HCT116 (cell line): ENCODE measurements around the gene BIK. TPM values are rescaled to one million over a fixed set of nuclear protein-coding genes. Genes with fewer than 3 reads are reported as not detected.

Experiments
- ATAC-seq: fragments of 200-7000 bp; cut with Tn5 transposase; 2 replicates; pipeline ENCODE4 v1.9.1; 2020; ENCODE audit warnings: mild to moderate bottlenecking, moderate library complexity
- BruUV-seq: library from RNA; stranded (reverse); fragments of 400-500 nt; replicated peaks from 2 replicates; lab custom pipeline; 2021; lab: Mats Ljungman, UMichigan
- CTCF ChIA-PET: fragments of 300-600 bp; sonication (Branson Sonifier 250); formaldehyde crosslinking; loops from one replicate; lab custom pipeline; 2021; ENCODE audit warnings: antibody characterized with exemption; lab: Charles Lee
- POLR2A ChIA-PET: fragments of 300-600, 350-600 bp; sonication (Branson Sonifier 250); formaldehyde crosslinking; loops from one replicate; lab custom pipeline; 2021; ENCODE audit warnings: antibody characterized with exemption; lab: Charles Lee
- RAD21 ChIA-PET, 2 experiments: fragments of 300-600 bp; sonication (Branson Sonifier 250); formaldehyde crosslinking; loops; one replicate each; lab custom pipeline; 2023; ENCODE audit warnings: low total read pairs in 2 of 2; ENCODE audit not compliant: uncharacterized antibody in 2 of 2, unreplicated experiment in 2 of 2, low non-redundant PET in 1 of 2; lab: Charles Lee
- DNase-seq: peaks from one replicate; pipeline ENCODE4 v3.0.0-alpha.2; 2010; ENCODE audit warnings: low read depth, low spot score
- H2AFZ ChIP-seq: fragments of 200-600 bp; shearing (Covaris generic), sonication (generic); 2 replicates; pipeline ENCODE4 v1.6.1; 2017; ENCODE audit warnings: low read depth, mixed run types, mixed read lengths, antibody characterized with exemption, low read length; ENCODE audit not compliant: poor library complexity, severe bottlenecking
- H3K27ac ChIP-seq: 2 replicates; pipeline ENCODE4 v1.5.1; 2012; ENCODE audit warnings: low read depth, low read length
- H3K27me3 ChIP-seq: fragments of 200-600 bp; sonication (generic); 2 replicates; pipeline ENCODE4 v1.6.1; 2016; ENCODE audit warnings: mixed run types, low read length, mixed read lengths; ENCODE audit not compliant: insufficient read depth
- H3K36me3 ChIP-seq, 2 experiments: fragments of 200-500 bp in 1 of 2; fragments of 200-600 bp in 1 of 2; sonication (Bioruptor generic) in 1 of 2; sonication (generic) in 1 of 2; 2 replicates each; pipeline versions ENCODE4 v1.5.1 to v1.6.1; 2014 to 2016; ENCODE audit warnings: low read length in 2 of 2, inconsistent platforms in 1 of 2, mixed read lengths in 1 of 2, mixed run types in 1 of 2; ENCODE audit not compliant: insufficient read depth in 2 of 2, control insufficient read depth in 1 of 2
- H3K4me1 ChIP-seq, 2 experiments: fragments of 200-600 bp in 1 of 2; sonication (generic) in 1 of 2; 2 replicates each; pipeline versions ENCODE4 v1.5.1 to v1.6.1; 2012 to 2017; ENCODE audit warnings: low read length in 2 of 2, inconsistent platforms in 1 of 2, mild to moderate bottlenecking in 1 of 2, mixed read lengths in 1 of 2, mixed run types in 1 of 2, moderate library complexity in 1 of 2; ENCODE audit not compliant: insufficient read depth in 2 of 2, control insufficient read depth in 1 of 2
- H3K4me2 ChIP-seq: fragments of 200-600 bp; sonication (generic); 2 replicates; pipeline ENCODE4 v1.6.1; 2017; ENCODE audit warnings: mixed run types, low read length, mixed read lengths
- H3K4me3 ChIP-seq, 2 experiments: fragments of 200-600 bp in 1 of 2; sonication (generic) in 1 of 2; replicated peaks in 1 of 2; 2 replicates each; pipeline ENCODE4 v1.5.1; 2011 to 2016; ENCODE audit warnings: low read length in 2 of 2, control low read depth in 1 of 2, low read depth in 1 of 2, mild to moderate bottlenecking in 1 of 2, mixed read lengths in 1 of 2, mixed run types in 1 of 2
- H3K79me2 ChIP-seq: fragments of 200-600 bp; sonication (generic); 2 replicates; pipeline ENCODE4 v1.6.1; 2017; ENCODE audit warnings: mild to moderate bottlenecking, mixed run types, low read length, moderate library complexity, mixed read lengths; ENCODE audit not compliant: insufficient read depth
- H3K9ac ChIP-seq: fragments of 200-600 bp; sonication (generic); 2 replicates; pipeline ENCODE4 v1.6.1; 2016; ENCODE audit warnings: low read length, mixed read lengths
- H3K9me2 ChIP-seq: fragments of 200-600 bp; sonication (generic), shearing (Covaris generic); 2 replicates; pipeline ENCODE4 v1.6.1; 2017; ENCODE audit warnings: mixed run types, mild to moderate bottlenecking, moderate library complexity; ENCODE audit not compliant: insufficient read depth
- H3K9me3 ChIP-seq, 2 experiments: fragments of 200-500 bp in 1 of 2; fragments of 200-600 bp in 1 of 2; sonication (Bioruptor generic) in 1 of 2; sonication (generic) in 1 of 2; 2 replicates each; pipeline ENCODE4 v1.6.1; 2014 to 2017; ENCODE audit warnings: low read length in 2 of 2, mixed read lengths in 2 of 2, inconsistent platforms in 1 of 2, low read depth in 1 of 2, mild to moderate bottlenecking in 1 of 2, mixed run types in 1 of 2, moderate library complexity in 1 of 2; ENCODE audit not compliant: control insufficient read depth in 1 of 2, insufficient read depth in 1 of 2
- H4K20me1 ChIP-seq: fragments of 200-600 bp; sonication (generic), shearing (Covaris generic); 2 replicates; pipeline ENCODE4 v1.6.1; 2017; ENCODE audit warnings: mixed run types, mild to moderate bottlenecking, moderate library complexity; ENCODE audit not compliant: insufficient read depth
- CTCF ChIP-seq, 3 experiments: fragments of 200-600 bp in 1 of 3; sonication (generic) in 1 of 3; IDR thresholded peaks in 2 of 3; conservative IDR thresholded peaks in 1 of 3; 2 replicates each; pipeline ENCODE4 v1.5.1; 2012 to 2017; ENCODE audit warnings: low read depth in 2 of 3, low read length in 2 of 3, antibody characterized with exemption in 1 of 3, borderline replicate concordance in 1 of 3, control low read depth in 1 of 3, mild to moderate bottlenecking in 1 of 3, mixed read lengths in 1 of 3, mixed run types in 1 of 3, moderate library complexity in 1 of 3; ENCODE audit not compliant: insufficient read depth in 1 of 3
- ELF1 ChIP-seq: IDR thresholded peaks from 2 replicates; pipeline ENCODE4 v1.6.1; 2012; ENCODE audit warnings: low read depth, borderline replicate concordance
- POLR2A ChIP-seq: IDR thresholded peaks from 2 replicates; pipeline ENCODE4 v1.7.0; 2011; ENCODE audit warnings: borderline replicate concordance; ENCODE audit not compliant: insufficient read depth, insufficient read length; ENCODE audit errors: extremely low read depth
- POLR2AphosphoS5 ChIP-seq: IDR thresholded peaks from 2 replicates; pipeline ENCODE4 v1.6.1; 2011; ENCODE audit warnings: mild to moderate bottlenecking, low read depth, low read length, moderate library complexity
- SRF ChIP-seq: IDR thresholded peaks from 2 replicates; pipeline ENCODE4 v1.6.1; 2012; ENCODE audit warnings: low read depth
- TCF7L2 ChIP-seq: IDR thresholded peaks from 2 replicates; pipeline ENCODE4 v1.7.0; 2011; ENCODE audit warnings: borderline replicate concordance, inconsistent platforms; ENCODE audit not compliant: insufficient read depth, insufficient read length; ENCODE audit errors: extremely low read depth
- ZFX ChIP-seq: fragments of 450-650 bp; IDR thresholded peaks from 2 replicates; pipeline ENCODE4 v1.6.1; 2017
- intact Hi-C: fragments of 100-400 bp; cut with micrococcal nuclease; formaldehyde crosslinking; loops from 2 replicates; pipeline ENCODE4 v1.10.0; 2022
- total RNA-seq: library from RNA; stranded (reverse); gene quantifications from one replicate; pipeline ENCODE4 v1.2.1, GENCODE V29; 2021; ENCODE audit not compliant: unreplicated experiment
- TF ChIP-seq, protein P1 (sequence below): IDR thresholded peaks from 2 replicates; pipeline ENCODE4 v1.6.1; 2012

Gene BIK
- total RNA-seq, 1 experiment from 2014 or later = 31.0 TPM

DNA sequence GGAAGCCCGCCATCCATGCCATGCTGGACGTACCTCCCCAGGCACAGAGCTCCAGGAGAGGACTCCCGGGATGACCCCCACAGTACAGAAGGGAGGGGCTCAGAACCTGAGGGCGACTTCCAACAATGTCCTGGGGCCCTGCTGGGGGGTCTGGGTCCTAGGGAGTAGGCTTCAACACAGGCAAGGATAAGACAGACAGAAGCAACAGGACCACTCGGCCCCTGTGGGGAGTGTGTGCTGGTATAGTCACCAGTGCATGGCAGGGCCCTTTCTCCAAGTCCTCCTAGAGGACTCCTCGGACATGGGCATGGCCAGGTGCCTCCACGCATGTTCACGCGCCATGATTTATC lies 59.6 kb downstream of the BIK start:
- RAD21 ChIA-PET = no interaction called here

More for the DNA sequence above, 59.6 kb downstream of the BIK start:
- peaks cover 14 to 36% of the 10 kb centered on the region in 2 experiments; a peak in 3 of 4 replicates for H3K36me3 ChIP-seq
- no peaks in the 10 kb centered on the region for H3K9me3 ChIP-seq
- no peaks in the 10 kb centered on the region for H3K27me3 ChIP-seq
- CTCF ChIA-PET = no interaction called here
- no peak for DNase-seq
- no peak overlapping the region for H3K4me2 ChIP-seq
- no TSS peak for BruUV-seq
- H3K4me3 ChIP-seq = no peak overlapping the region
- no peak overlapping the region for H2AFZ ChIP-seq
- H4K20me1 ChIP-seq = no peaks in the 10 kb centered on the region
- TF ChIP-seq TCF7L2 = no peak
- no peak for TF ChIP-seq ZFX
- TF ChIP-seq, protein P1, sequence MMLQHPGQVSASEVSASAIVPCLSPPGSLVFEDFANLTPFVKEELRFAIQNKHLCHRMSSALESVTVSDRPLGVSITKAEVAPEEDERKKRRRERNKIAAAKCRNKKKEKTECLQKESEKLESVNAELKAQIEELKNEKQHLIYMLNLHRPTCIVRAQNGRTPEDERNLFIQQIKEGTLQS = no peak
- TF ChIP-seq ELF1 = no peak
- no peak for TF ChIP-seq POLR2AphosphoS5
- TF ChIP-seq CTCF (IDR thresholded peaks at IDR 0.05 in 2 of 3, conservative IDR thresholded peaks at IDR 0.05 in 1 of 3; ENCODE audit: borderline replicate concordance in 1 of 3, insufficient read depth in 1 of 3, low read depth in 2 of 3, low read length in 2 of 3) = no peak
- TF ChIP-seq SRF = no peak
- no peak for TF ChIP-seq POLR2A
- TF ChIP-seq, all 23 proteins: peak for 0
- Histone ChIP-seq H3K9ac (no peak overlapping the region), H3K9me2 (no peaks in the 10 kb centered on the region), H3K79me2 (no peaks in the 10 kb centered on the region), H3K4me1 (no peaks in the 10 kb centered on the region), H3K27ac (no peak overlapping the region)
- intact Hi-C loops = no loop called here
- POLR2A ChIA-PET = no interaction called here
- ATAC-seq = no peak
